Right lobe of liver (tissue), 6 donors: Measurements from ENCODE around the gene CTTNBP2. TPM values are rescaled to one million over a fixed set of nuclear protein-coding genes. Genes with fewer than 3 reads are reported as not detected.

Source experiments
- ATAC-seq, 4 donors: fragments of 200-7000 bp; cut with Tn5 transposase; one replicate each; pipeline ENCODE4 v1.9.1; 2020; ENCODE audit warnings: mild to moderate bottlenecking in 4 of 4, moderate library complexity in 4 of 4
- DNase-seq, 3 donors: peaks; one replicate each; pipeline ENCODE4 v3.0.0-alpha.2; 2020
- H3K27ac ChIP-seq, 3 donors: fragments of 200-600 bp; one replicate each; pipeline ENCODE4 v1.8.0; 2022
- H3K27me3 ChIP-seq, 2 donors: fragments of 200-600 bp; one replicate each; pipeline ENCODE4 v1.8.0; 2022
- H3K36me3 ChIP-seq, 4 donors: fragments of 200-600 bp; sonication (generic) in 1 of 4; one replicate each; pipeline versions ENCODE4 v1.5.1 to v1.8.0; 2017 to 2022; ENCODE audit warnings: control low read depth in 1 of 4
- H3K4me1 ChIP-seq, 4 donors: fragments of 200-600 bp; sonication (generic) in 1 of 4; one replicate each; pipeline versions ENCODE4 v1.5.1 to v1.8.0; 2017 to 2022; ENCODE audit warnings: control low read depth in 1 of 4
- H3K4me3 ChIP-seq, 3 donors: fragments of 200-600 bp; one replicate each; pipeline ENCODE4 v1.8.0; 2022
- H3K9me3 ChIP-seq, 4 donors: fragments of 200-600 bp; sonication (generic) in 1 of 4; one replicate each; pipeline versions ENCODE4 v1.5.1 to v1.8.0; 2017 to 2022; ENCODE audit warnings: control low read depth in 1 of 4
- CTCF ChIP-seq, 4 donors: fragments of 200-600 bp in 3 of 4; fragments of 450-650 bp in 1 of 4; IDR thresholded peaks; one replicate each; pipeline versions ENCODE4 v1.5.1 to v1.8.0; 2016 to 2022; ENCODE audit warnings: antibody characterized with exemption in 4 of 4, mild to moderate bottlenecking in 2 of 4
- POLR2A ChIP-seq: fragments of 450-650 bp; IDR thresholded peaks from one replicate; pipeline ENCODE4 v1.6.1; 2017; ENCODE audit warnings: antibody characterized with exemption, mild to moderate bottlenecking
- WGBS: methylation state at CpG from one replicate; pipeline ENCODE4 v1.1.6; 2018; ENCODE audit warnings: low coverage, low lambda C conversion rate; ENCODE audit not compliant: insufficient coverage; ENCODE audit errors: missing lambda C conversion rate; 5-methylcytosine and 5-hydroxymethylcytosine counted together
- intact Hi-C, 2 donors: fragments of 100-400 bp; cut with DNase I; formaldehyde crosslinking; loops; one replicate each; pipeline versions ENCODE4 v1.11.2 to v1.14.1; 2022
- total RNA-seq, 6 experiments: library from RNA; depleted of rRNA in 2 of 6; stranded (reverse); fragments of >200 nt in 2 of 6; fragmentation: NEBNext Ultra II Directional in 3 of 6; extraction: Animal tissue kit (Norgen Biotek cat#: 25700) in 3 of 6; gene quantifications; one replicate each; pipeline versions ENCODE4 v1.1.0 to v1.2.4, GENCODE V29; 2016 to 2023
- donor health status: DM: no; HTN: yes; CAD: no.
- donor health status: DM: no; HTN: no; CAD: no.
- donor health status: DM: no; HTN: no; CAD: no.
- donor health status: DM: no; HTN: yes; CAD: no.
- donor health status: DM: no; HTN: yes; CAD: no.

The CTTNBP2 gene
- total RNA-seq, 6 experiments from 2014 or later: 0.31 to 3.0 (median 1.9) TPM

- WGBS: 50% methylated on average over 2 of the region's 2 CpGs
Observed at GRCh38 chr7:117827862-117828261, 45.4 kb downstream of the CTTNBP2 start.

DNA sequence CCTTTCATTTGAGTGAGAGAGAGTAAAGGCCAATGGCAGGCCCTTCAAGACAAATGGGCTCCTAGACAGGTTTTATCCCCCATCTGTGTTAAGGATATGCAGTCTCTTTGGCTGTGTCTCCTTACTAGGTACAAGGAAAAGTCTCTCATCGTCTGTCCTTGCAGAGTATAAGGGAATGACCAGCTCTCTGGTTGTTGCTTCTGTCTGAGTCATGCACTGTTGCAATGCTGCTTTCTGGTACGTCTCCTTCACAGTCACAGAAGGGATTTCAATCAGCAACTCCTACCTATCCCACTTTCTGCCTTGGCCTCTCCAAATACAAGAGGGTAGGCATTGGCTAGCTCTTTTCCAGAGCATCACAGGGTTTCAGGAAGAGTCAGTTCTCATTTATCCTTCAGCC lies 48.1 kb downstream of the CTTNBP2 start:
- no peaks in the 10 kb centered on the region for H3K36me3 ChIP-seq
- no peak for TF ChIP-seq POLR2A
- no peak for TF ChIP-seq CTCF (IDR thresholded peaks at IDR 0.05)
- DNase-seq (no peak), ATAC-seq (no peak)
- intact Hi-C loops: no loop called here
- H3K27me3 ChIP-seq: no peaks in the 10 kb centered on the region
- no peak overlapping the region for H3K4me3 ChIP-seq
- no CpG with 5 or more reads among the region's 2 CpGs for WGBS
- no peaks in the 10 kb centered on the region for H3K9me3 ChIP-seq
- no peaks in the 10 kb centered on the region for H3K4me1 ChIP-seq
- no peak overlapping the region for H3K27ac ChIP-seq

More at GRCh38 chr7:117827862-117828261, 45.4 kb downstream of the CTTNBP2 start:
- DNase-seq: no peak
- intact Hi-C loops: no loop called here
- H3K4me3 ChIP-seq: no peak overlapping the region
- no peaks in the 10 kb centered on the region for H3K27me3 ChIP-seq
- peak in 1 of 4 donors; percentile 61 for ATAC-seq
- TF ChIP-seq CTCF (IDR thresholded peaks at IDR 0.05): no peak
- TF ChIP-seq POLR2A: no peak
- H3K27ac ChIP-seq: no peak overlapping the region
- no peaks in the 10 kb centered on the region for H3K36me3 ChIP-seq
- no peaks in the 10 kb centered on the region for H3K4me1 ChIP-seq
- H3K9me3 ChIP-seq: no peaks in the 10 kb centered on the region

DNA sequence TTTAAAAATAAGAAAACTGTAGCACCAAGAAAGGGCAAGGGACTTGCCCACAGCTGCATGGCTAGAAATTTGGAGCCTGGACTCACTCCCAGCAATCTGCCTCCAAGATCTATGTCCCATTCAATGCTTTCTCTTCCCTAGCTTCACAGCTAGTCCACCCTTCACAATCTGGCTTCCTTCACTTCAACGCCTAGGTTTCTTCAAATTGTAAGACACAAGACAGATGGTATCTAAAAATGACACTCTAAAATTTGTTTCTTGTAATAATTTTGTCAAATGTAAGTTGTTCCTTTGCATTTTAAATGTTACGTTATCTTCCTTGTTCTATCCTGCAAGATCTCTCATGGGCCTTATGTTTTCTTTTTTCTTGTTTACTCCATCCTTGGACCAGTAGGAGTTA lies 48.6 kb downstream of the CTTNBP2 start:
- no peak for ATAC-seq
- Histone ChIP-seq H3K27ac (no peak overlapping the region), H3K4me1 (no peaks in the 10 kb centered on the region), H3K27me3 (no peaks in the 10 kb centered on the region), H3K4me3 (no peak overlapping the region), H3K36me3 (no peaks in the 10 kb centered on the region), H3K9me3 (no peaks in the 10 kb centered on the region)
- DNase-seq: no peak
- no peak for TF ChIP-seq CTCF (IDR thresholded peaks at IDR 0.05)
- TF ChIP-seq POLR2A: no peak
- 84% methylated on average over 2 of the region's 2 CpGs for WGBS
- intact Hi-C loops: no loop called here

DNA sequence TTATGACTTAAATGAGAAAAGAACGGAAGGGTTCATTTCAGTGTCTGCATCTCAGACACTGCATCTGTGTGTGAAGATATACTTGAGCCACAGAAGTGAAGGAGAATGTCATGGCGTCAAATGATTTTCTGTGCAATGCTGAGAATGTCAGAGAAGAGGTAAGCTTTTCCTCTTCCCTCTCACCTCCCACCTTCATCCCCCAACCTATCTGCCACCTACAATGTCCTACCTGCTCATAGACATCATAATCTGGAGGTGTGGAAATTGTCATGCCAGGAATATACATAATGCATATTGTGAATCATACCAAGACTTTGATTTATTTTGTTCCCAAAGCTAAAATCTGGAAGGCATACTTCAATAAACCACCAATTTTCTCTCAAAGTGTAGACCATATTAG lies 53.7 kb downstream of the CTTNBP2 start:
- Histone ChIP-seq H3K4me1 (no peaks in the 10 kb centered on the region), H3K4me3 (no peak overlapping the region), H3K36me3 (no peaks in the 10 kb centered on the region), H3K27ac (no peak overlapping the region), H3K9me3 (no peaks in the 10 kb centered on the region), H3K27me3 (no peaks in the 10 kb centered on the region)
- DNase-seq (no peak), ATAC-seq (no peak)
- WGBS: 83% methylated on average over 2 of the region's 2 CpGs
- intact Hi-C loops: no loop called here
- TF ChIP-seq CTCF (IDR thresholded peaks at IDR 0.05) (no peak), POLR2A (no peak)

DNA sequence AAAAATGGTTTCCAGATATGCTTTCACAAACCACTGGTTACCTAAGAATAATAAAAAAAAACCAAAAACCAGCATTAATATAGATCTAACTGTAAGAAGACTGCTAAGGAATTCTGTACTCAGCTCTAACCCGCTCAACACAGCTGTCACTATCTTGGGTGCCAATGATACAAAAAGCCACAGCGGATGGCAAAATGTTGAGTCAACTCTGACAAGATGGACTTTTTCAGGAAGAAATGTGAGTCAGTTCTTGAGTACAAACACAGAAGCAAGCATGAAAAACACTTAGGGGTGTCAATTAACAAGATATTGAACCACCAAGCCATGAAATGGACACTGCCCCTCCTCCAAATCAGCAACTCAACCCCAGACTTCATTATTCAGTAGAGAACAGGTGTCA lies 55.0 kb downstream of the CTTNBP2 start:
- DNase-seq (no peak), ATAC-seq (no peak)
- no peak overlapping the region for H3K4me3 ChIP-seq
- H3K9me3 ChIP-seq: no peaks in the 10 kb centered on the region
- H3K36me3 ChIP-seq: no peaks in the 10 kb centered on the region
- TF ChIP-seq POLR2A: no peak
- H3K4me1 ChIP-seq: no peaks in the 10 kb centered on the region
- 69% methylated on average over 2 of the region's 2 CpGs for WGBS
- H3K27me3 ChIP-seq: no peaks in the 10 kb centered on the region
- intact Hi-C loops: no loop called here
- no peak overlapping the region for H3K27ac ChIP-seq
